ENCODE results near the gene MGP. TPM values are rescaled to one million over a fixed set of nuclear protein-coding genes. Genes with fewer than 3 reads are reported as not detected.

MGP gene
- total RNA-seq, 6 donors from 2014 or later: 47.1 to 660 (median 286) TPM

- WGBS, 2 donors: 47 to 60% methylated on average over 2 of the region's 2 CpGs
- Histone ChIP-seq H3K27ac (peak overlapping the region in 2 of 4 donors; percentile 35 to 46), H3K36me3 (no peaks in the 10 kb centered on the region)
These were observed 16.8 kb upstream of the MGP start for GRCh38 chr12:14902465-14902864.

GRCh38 chr12:14901228-14901562 is 15.5 kb upstream of the MGP start:
- Histone ChIP-seq H3K27ac (no peak overlapping the region), H3K9me3 (no peaks in the 10 kb centered on the region), H3K4me3 (no peak overlapping the region), H3K27me3 (no peaks in the 10 kb centered on the region), H3K4me1 (peaks cover 23 to 31% (median 28%) of the 10 kb centered on the region in 4 donors), H3K36me3 (no peaks in the 10 kb centered on the region)
- no peak for ATAC-seq (ENCODE audit: low FRiP score in 2 of 2)
- TF ChIP-seq POLR2AphosphoS5 (IDR thresholded peaks at IDR 0.05): no peak
- no peak for DNase-seq
- WGBS, 2 donors: 87 to 88% methylated on average over 1 of the region's 1 CpG

More at GRCh38 chr12:14902465-14902864, 16.8 kb upstream of the MGP start:
- H3K9me3 ChIP-seq: no peaks in the 10 kb centered on the region
- no peak overlapping the region for H3K4me3 ChIP-seq
- peaks cover 23 to 34% (median 29%) of the 10 kb centered on the region in 4 donors for H3K4me1 ChIP-seq
- DNase-seq (no peak), ATAC-seq (ENCODE audit: low FRiP score in 2 of 2) (peak in 1 of 2 donors; percentile 26)
- H3K27me3 ChIP-seq: no peaks in the 10 kb centered on the region
- TF ChIP-seq POLR2AphosphoS5 (IDR thresholded peaks at IDR 0.05) (no peak), POLR2A (IDR thresholded peaks at IDR 0.05) (no peak), EP300 (IDR thresholded peaks at IDR 0.05) (no peak), CTCF (IDR thresholded peaks at IDR 0.05) (no peak)

GRCh38 chr12:14900521-14901227 is 15.0 kb upstream of the MGP start:
- H3K27ac ChIP-seq: no peak overlapping the region

GRCh38 chr12:14896521-14897169 is 11.0 kb upstream of the MGP start:
- no peak overlapping the region for H3K27ac ChIP-seq
- DNase-seq (no peak), ATAC-seq (ENCODE audit: low FRiP score in 2 of 2) (peak in 1 of 2 donors; percentile 32)

More at GRCh38 chr12:14900521-14901227, 15.0 kb upstream of the MGP start:
- no peaks in the 10 kb centered on the region for H3K9me3 ChIP-seq
- ATAC-seq (ENCODE audit: low FRiP score in 2 of 2) (no peak), DNase-seq (no peak)
- H3K4me1 ChIP-seq: peaks cover 20 to 26% (median 23%) of the 10 kb centered on the region in 4 donors
- H3K27me3 ChIP-seq: no peaks in the 10 kb centered on the region
- 89 to 94% methylated on average over 5 of the region's 5 CpGs for WGBS, 2 donors
- no peak for TF ChIP-seq CTCF (IDR thresholded peaks at IDR 0.05)
- TF ChIP-seq POLR2AphosphoS5 (IDR thresholded peaks at IDR 0.05): no peak
- no peak for TF ChIP-seq POLR2A (IDR thresholded peaks at IDR 0.05)
- no peak for TF ChIP-seq EP300 (IDR thresholded peaks at IDR 0.05)
- H3K4me3 ChIP-seq: no peak overlapping the region
- no peaks in the 10 kb centered on the region for H3K36me3 ChIP-seq

More at GRCh38 chr12:14896521-14897169, 11.0 kb upstream of the MGP start:
- TF ChIP-seq EP300 (IDR thresholded peaks at IDR 0.05): no peak
- no peak for TF ChIP-seq CTCF (IDR thresholded peaks at IDR 0.05)
- no peak for TF ChIP-seq POLR2A (IDR thresholded peaks at IDR 0.05)
- no peak for TF ChIP-seq POLR2AphosphoS5 (IDR thresholded peaks at IDR 0.05)
- 74 to 86% methylated on average over 7 of the region's 7 CpGs for WGBS, 2 donors
- Histone ChIP-seq H3K9me3 (no peaks in the 10 kb centered on the region), H3K4me3 (no peak overlapping the region), H3K27me3 (no peaks in the 10 kb centered on the region), H3K36me3 (no peaks in the 10 kb centered on the region), H3K4me1 (peaks cover 0 to 2% (median 0%) of the 10 kb centered on the region in 4 donors)
